GM23338 (cell line): ENCODE measurements around the gene CASP6. TPM values are rescaled to one million over a fixed set of nuclear protein-coding genes. Genes with fewer than 3 reads are reported as not detected.

Experiments
- ATAC-seq: fragments of 200-7000 bp; cut with Tn5 transposase; 3 replicates; pipeline ENCODE4 v1.9.1; 2020
- DNase-seq: peaks from one replicate; pipeline ENCODE4 v3.0.0-alpha.2; 2015; ENCODE audit warnings: low spot score
- H2AFZ ChIP-seq: fragments of 200-600 bp; sonication (generic); 2 replicates; pipeline ENCODE4 v1.8.0; 2016; ENCODE audit warnings: antibody characterized with exemption, mild to moderate bottlenecking, moderate library complexity
- H3F3A ChIP-seq: fragments of 200-600 bp; sonication (generic); replicated peaks from 2 replicates; pipeline ENCODE4 v1.8.0; 2017; ENCODE audit warnings: antibody characterized with exemption, mixed run types, low read depth
- H3K27ac ChIP-seq: fragments of 200-600 bp; sonication (generic); 2 replicates; pipeline ENCODE4 v1.6.1; 2016; ENCODE audit warnings: low read depth
- H3K27me3 ChIP-seq: fragments of 200-600 bp; sonication (generic); 2 replicates; pipeline ENCODE4 v1.8.0; 2016; ENCODE audit warnings: mild to moderate bottlenecking, mixed run types, moderate library complexity; ENCODE audit not compliant: insufficient read depth
- H3K36me3 ChIP-seq: fragments of 200-600 bp; sonication (generic); 2 replicates; pipeline ENCODE4 v1.8.0; 2016; ENCODE audit warnings: mild to moderate bottlenecking; ENCODE audit not compliant: insufficient read depth
- H3K4me1 ChIP-seq: fragments of 200-600 bp; sonication (generic); 2 replicates; pipeline ENCODE4 v1.8.0; 2016; ENCODE audit warnings: mild to moderate bottlenecking, moderate library complexity; ENCODE audit not compliant: insufficient read depth
- H3K4me2 ChIP-seq: fragments of 200-600 bp; sonication (generic); 2 replicates; pipeline ENCODE4 v1.7.1; 2017; ENCODE audit warnings: mixed run types
- H3K4me3 ChIP-seq: fragments of 200-600 bp; sonication (generic); 2 replicates; pipeline ENCODE4 v1.6.1; 2016; ENCODE audit warnings: mixed run types
- H3K79me2 ChIP-seq: fragments of 200-600 bp; sonication (generic); replicated peaks from 2 replicates; pipeline ENCODE4 v1.8.0; 2017; ENCODE audit warnings: mild to moderate bottlenecking; ENCODE audit not compliant: insufficient read depth
- H3K9me2 ChIP-seq: fragments of 200-600 bp; sonication (generic); 2 replicates; pipeline ENCODE4 v1.8.0; 2017; ENCODE audit not compliant: insufficient read depth
- H4K20me1 ChIP-seq: fragments of 200-600 bp; sonication (generic); replicated peaks from 2 replicates; pipeline ENCODE4 v1.8.0; 2017; ENCODE audit warnings: mild to moderate bottlenecking; ENCODE audit not compliant: insufficient read depth
- H3K27ac Mint-ChIP-seq: 2 replicates; pipeline ENCODE4 v1.8.0; 2020; ENCODE audit warnings: inconsistent platforms, mild to moderate bottlenecking, moderate library complexity, mixed read lengths
- H3K27me3 Mint-ChIP-seq: 3 replicates; pipeline ENCODE4 v1.8.0; 2022; ENCODE audit warnings: low read depth, mild to moderate bottlenecking, moderate library complexity, mixed read lengths, inconsistent platforms; ENCODE audit not compliant: insufficient read depth, poor library complexity
- H3K36me3 Mint-ChIP-seq: 3 replicates; pipeline ENCODE4 v1.8.0; 2021; ENCODE audit warnings: low read depth, mild to moderate bottlenecking, inconsistent platforms, moderate library complexity, mixed read lengths
- H3K4me1 Mint-ChIP-seq: 3 replicates; pipeline ENCODE4 v1.8.0; 2020; ENCODE audit warnings: mild to moderate bottlenecking, inconsistent platforms, mixed read lengths
- H3K4me3 Mint-ChIP-seq: 3 replicates; pipeline ENCODE4 v1.8.0; 2021; ENCODE audit warnings: moderate library complexity, mild to moderate bottlenecking, inconsistent platforms, mixed read lengths
- H3K9me3 Mint-ChIP-seq: 3 replicates; pipeline ENCODE4 v1.8.0; 2020; ENCODE audit warnings: moderate library complexity, mild to moderate bottlenecking, inconsistent platforms, mixed read lengths
- CREB1 ChIP-seq: fragments of 250-450 bp; sonication (Bioruptor Pico); IDR thresholded peaks from 2 replicates; pipeline ENCODE4 v1.5.0; 2020; ENCODE audit warnings: low read depth, mild to moderate bottlenecking, moderate library complexity
- CTCF ChIP-seq, 2 experiments: fragments of 200-600 bp in 1 of 2; sonication (generic) in 1 of 2; conservative IDR thresholded peaks; 2 replicates each; pipeline versions ENCODE4 v1.5.1 to v1.6.1; 2016 to 2017; ENCODE audit warnings: antibody characterized with exemption in 2 of 2, low read depth in 2 of 2, mild to moderate bottlenecking in 2 of 2, moderate library complexity in 1 of 2
- ETS1 ChIP-seq: IDR thresholded peaks from 2 replicates; pipeline ENCODE4 v1.6.1; 2016; ENCODE audit warnings: antibody characterized with exemption
- EZH2 ChIP-seq: fragments of 200-600 bp; sonication (generic); IDR thresholded peaks from one replicate; pipeline ENCODE4 v1.8.0; 2017; ENCODE audit warnings: antibody characterized with exemption, mild to moderate bottlenecking, low read depth; ENCODE audit not compliant: unreplicated experiment
- EZH2phosphoT487 ChIP-seq: fragments of 200-600 bp; sonication (generic); IDR thresholded peaks from one replicate; pipeline ENCODE4 v1.8.1; 2018; ENCODE audit warnings: antibody characterized with exemption; ENCODE audit not compliant: unreplicated experiment
- JUNB ChIP-seq: IDR thresholded peaks from one replicate; pipeline ENCODE4 v1.6.1; 2016; ENCODE audit warnings: antibody characterized with exemption; ENCODE audit not compliant: unreplicated experiment
- NANOG ChIP-seq: IDR thresholded peaks from 2 replicates; pipeline ENCODE4 v1.6.1; 2016; ENCODE audit warnings: antibody characterized with exemption, borderline replicate concordance
- POLR2AphosphoS5 ChIP-seq: IDR thresholded peaks from 2 replicates; pipeline ENCODE4 v1.6.1; 2016; ENCODE audit warnings: antibody characterized with exemption, low read depth
- REST ChIP-seq: IDR thresholded peaks from one replicate; pipeline ENCODE4 v1.6.1; 2018; ENCODE audit warnings: antibody characterized with exemption; ENCODE audit not compliant: unreplicated experiment
- STAT1 ChIP-seq: IDR thresholded peaks from one replicate; pipeline ENCODE4 v1.6.1; 2016; ENCODE audit warnings: antibody characterized with exemption; ENCODE audit not compliant: unreplicated experiment
- ZNF114 ChIP-seq: fragments of 250-450 bp; sonication (Bioruptor Pico); IDR thresholded peaks from 2 replicates; pipeline ENCODE4 v1.5.0; 2020; ENCODE audit warnings: mild to moderate bottlenecking, moderate library complexity
- ZNF331 ChIP-seq: fragments of 250-450 bp; sonication (Bioruptor Pico); IDR thresholded peaks from 2 replicates; pipeline ENCODE4 v1.5.0; 2020; ENCODE audit warnings: low read depth, mild to moderate bottlenecking, moderate library complexity
- polyA plus RNA-seq: library from polyadenylated mRNA; unstranded; fragments of >200 nt; fragmentation: Nextera tagmentation; extraction: Ambion mirVana; gene quantifications from 2 replicates; pipeline ENCODE4 v1.2.1, GENCODE V29; 2016
- total RNA-seq: library from RNA; depleted of rRNA; stranded (reverse); fragments of >200 nt; shearing (Covaris generic); gene quantifications from 2 replicates; pipeline ENCODE4 v1.2.3, GENCODE V29; 2014
- TF ChIP-seq, protein P1 (sequence below): fragments of 250-450 bp; sonication (Bioruptor Pico); IDR thresholded peaks from 2 replicates; pipeline ENCODE4 v1.5.0; 2020; ENCODE audit warnings: mild to moderate bottlenecking, moderate library complexity

Gene CASP6
- total and polyA plus RNA-seq, 2 experiments from 2014 or later, result 30.5 to 35.4 TPM

DNA sequence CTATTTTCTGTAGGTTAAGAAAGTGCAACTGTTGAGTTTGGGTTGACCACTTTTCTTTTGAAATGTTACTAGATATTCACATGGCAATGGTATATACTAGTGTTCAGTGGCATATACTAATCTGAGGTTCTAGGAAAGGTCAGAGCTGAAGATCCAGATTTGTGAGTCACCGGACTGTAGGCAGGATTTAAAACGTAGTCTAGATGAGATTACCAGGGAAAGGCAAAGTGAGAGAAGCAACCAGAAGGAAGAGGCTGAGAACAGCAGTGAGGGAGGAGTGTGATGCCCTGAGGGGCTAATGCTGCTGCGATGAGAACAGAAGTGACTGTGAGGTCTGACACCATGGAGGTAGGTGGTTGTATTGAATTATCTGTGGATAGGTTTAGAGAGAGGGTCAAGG, 36.3 kb upstream of the CASP6 start:
- TF ChIP-seq CREB1 (no peak), ZNF331 (CRISPR knock-in tag) (no peak), NANOG (no peak), ETS1 (no peak), JUNB (no peak), EZH2 (no peak), POLR2AphosphoS5 (no peak), STAT1 (no peak), ZNF114 (CRISPR knock-in tag) (no peak), REST (no peak), EZH2phosphoT487 (no peak), CTCF (conservative IDR thresholded peaks at IDR 0.05; ENCODE audit: low read depth in 2 of 2) (no peak)
- TF ChIP-seq, protein P1, sequence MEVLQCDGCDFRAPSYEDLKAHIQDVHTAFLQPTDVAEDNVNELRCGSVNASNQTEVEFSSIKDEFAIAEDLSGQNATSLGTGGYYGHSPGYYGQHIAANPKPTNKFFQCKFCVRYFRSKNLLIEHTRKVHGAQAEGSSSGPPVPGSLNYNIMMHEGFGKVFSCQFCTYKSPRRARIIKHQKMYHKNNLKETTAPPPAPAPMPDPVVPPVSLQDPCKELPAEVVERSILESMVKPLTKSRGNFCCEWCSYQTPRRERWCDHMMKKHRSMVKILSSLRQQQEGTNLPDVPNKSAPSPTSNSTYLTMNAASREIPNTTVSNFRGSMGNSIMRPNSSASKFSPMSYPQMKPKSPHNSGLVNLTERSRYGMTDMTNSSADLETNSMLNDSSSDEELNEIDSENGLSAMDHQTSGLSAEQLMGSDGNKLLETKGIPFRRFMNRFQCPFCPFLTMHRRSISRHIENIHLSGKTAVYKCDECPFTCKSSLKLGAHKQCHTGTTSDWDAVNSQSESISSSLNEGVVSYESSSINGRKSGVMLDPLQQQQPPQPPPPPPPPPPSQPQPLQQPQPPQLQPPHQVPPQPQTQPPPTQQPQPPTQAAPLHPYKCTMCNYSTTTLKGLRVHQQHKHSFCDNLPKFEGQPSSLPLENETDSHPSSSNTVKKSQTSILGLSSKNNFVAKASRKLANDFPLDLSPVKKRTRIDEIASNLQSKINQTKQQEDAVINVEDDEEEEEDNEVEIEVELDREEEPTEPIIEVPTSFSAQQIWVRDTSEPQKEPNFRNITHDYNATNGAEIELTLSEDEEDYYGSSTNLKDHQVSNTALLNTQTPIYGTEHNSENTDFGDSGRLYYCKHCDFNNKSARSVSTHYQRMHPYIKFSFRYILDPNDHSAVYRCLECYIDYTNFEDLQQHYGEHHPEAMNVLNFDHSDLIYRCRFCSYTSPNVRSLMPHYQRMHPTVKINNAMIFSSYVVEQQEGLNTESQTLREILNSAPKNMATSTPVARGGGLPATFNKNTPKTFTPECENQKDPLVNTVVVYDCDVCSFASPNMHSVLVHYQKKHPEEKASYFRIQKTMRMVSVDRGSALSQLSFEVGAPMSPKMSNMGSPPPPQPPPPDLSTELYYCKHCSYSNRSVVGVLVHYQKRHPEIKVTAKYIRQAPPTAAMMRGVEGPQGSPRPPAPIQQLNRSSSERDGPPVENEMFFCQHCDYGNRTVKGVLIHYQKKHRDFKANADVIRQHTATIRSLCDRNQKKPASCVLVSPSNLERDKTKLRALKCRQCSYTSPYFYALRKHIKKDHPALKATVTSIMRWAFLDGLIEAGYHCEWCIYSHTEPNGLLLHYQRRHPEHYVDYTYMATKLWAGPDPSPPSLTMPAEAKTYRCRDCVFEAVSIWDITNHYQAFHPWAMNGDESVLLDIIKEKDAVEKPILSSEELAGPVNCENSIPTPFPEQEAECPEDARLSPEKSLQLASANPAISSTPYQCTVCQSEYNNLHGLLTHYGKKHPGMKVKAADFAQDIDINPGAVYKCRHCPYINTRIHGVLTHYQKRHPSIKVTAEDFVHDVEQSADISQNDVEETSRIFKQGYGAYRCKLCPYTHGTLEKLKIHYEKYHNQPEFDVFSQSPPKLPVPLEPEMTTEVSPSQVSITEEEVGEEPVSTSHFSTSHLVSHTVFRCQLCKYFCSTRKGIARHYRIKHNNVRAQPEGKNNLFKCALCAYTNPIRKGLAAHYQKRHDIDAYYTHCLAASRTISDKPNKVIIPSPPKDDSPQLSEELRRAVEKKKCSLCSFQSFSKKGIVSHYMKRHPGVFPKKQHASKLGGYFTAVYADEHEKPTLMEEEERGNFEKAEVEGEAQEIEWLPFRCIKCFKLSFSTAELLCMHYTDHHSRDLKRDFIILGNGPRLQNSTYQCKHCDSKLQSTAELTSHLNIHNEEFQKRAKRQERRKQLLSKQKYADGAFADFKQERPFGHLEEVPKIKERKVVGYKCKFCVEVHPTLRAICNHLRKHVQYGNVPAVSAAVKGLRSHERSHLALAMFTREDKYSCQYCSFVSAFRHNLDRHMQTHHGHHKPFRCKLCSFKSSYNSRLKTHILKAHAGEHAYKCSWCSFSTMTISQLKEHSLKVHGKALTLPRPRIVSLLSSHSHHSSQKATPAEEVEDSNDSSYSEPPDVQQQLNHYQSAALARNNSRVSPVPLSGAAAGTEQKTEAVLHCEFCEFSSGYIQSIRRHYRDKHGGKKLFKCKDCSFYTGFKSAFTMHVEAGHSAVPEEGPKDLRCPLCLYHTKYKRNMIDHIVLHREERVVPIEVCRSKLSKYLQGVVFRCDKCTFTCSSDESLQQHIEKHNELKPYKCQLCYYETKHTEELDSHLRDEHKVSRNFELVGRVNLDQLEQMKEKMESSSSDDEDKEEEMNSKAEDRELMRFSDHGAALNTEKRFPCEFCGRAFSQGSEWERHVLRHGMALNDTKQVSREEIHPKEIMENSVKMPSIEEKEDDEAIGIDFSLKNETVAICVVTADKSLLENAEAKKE (CRISPR knock-in tag), result no peak
- Mint-ChIP-seq H3K27ac (no peak overlapping the region), H3K27me3 (peaks cover 6% of the 10 kb centered on the region), H3K36me3 (no peaks in the 10 kb centered on the region), H3K9me3 (no peaks in the 10 kb centered on the region; the same call in 2 of the 3 replicates), H3K4me1 (peaks cover 8% of the 10 kb centered on the region; the same call in 2 of the 3 replicates), H3K4me3 (no peak overlapping the region)
- Histone ChIP-seq H3F3A (no peaks in the 10 kb centered on the region), H3K36me3 (no peaks in the 10 kb centered on the region), H4K20me1 (no peaks in the 10 kb centered on the region), H3K4me2 (no peak overlapping the region), H3K4me3 (no peak overlapping the region), H3K4me1 (0 out of 2 replicates have a peak, but pooled peaks cover 4% of the 10 kb centered on the region), H3K79me2 (no peaks in the 10 kb centered on the region), H3K9me2 (no peaks in the 10 kb centered on the region), H3K27me3 (no peaks in the 10 kb centered on the region), H2AFZ (no peak overlapping the region), H3K27ac (no peak overlapping the region)
- DNase-seq, result no peak
- ATAC-seq, result no peak
